ENCODE data around the gene ZBTB38.

The ZBTB38 gene

DNA sequence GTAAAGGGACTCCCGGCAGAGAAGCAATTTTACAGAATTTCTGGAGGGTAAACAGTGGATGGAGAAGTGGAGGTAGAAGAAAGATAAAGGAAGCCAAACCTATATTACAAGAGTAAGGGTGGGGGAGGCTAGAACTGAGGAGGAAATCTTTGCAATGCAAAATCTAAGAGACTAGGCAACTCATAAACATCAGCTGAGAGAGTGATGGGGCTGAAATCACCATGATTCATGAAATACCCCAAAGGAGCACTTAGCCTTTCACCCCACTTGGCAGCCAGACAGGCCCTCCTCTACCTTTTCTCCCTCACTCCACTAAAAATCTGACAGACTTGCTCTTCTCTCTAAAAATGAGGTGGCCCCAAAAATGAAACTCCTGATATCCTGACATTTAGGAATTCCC, 19.5 kb upstream of the ZBTB38 start:
- Histone ChIP-seq H4K5ac (ENCODE audit: low read length) (no peak overlapping the region), H2AK5ac (ENCODE audit: low read length) (no peak overlapping the region), H3K79me1 (ENCODE audit: low read length) (no peaks in the 10 kb centered on the region), H3K4ac (ENCODE audit: low read depth, low read length) (no peak overlapping the region), H3K23ac (ENCODE audit: low read length) (no peak overlapping the region), H3K18ac (ENCODE audit: low read length) (no peak overlapping the region), H3K9ac (ENCODE audit: low read length) (no peak overlapping the region), H3K56ac (ENCODE audit: low read length) (peak overlapping the region; percentile 31), H2BK15ac (replicated peaks; ENCODE audit: low read depth) (no peak overlapping the region), H2BK5ac (ENCODE audit: low read length) (no peak overlapping the region), H3K4me3 (ENCODE audit: low read length) (no peak overlapping the region), H3K36me3 (ENCODE audit: control insufficient read depth, insufficient read depth, low read length) (no peaks in the 10 kb centered on the region), H3K27ac (ENCODE audit: low read depth, low read length) (no peak overlapping the region), H3K79me2 (ENCODE audit: control insufficient read depth, insufficient read depth, low read length) (no peaks in the 10 kb centered on the region), H3K4me2 (ENCODE audit: low read length) (no peak overlapping the region), H3K27me3 (ENCODE audit: insufficient read depth, low read length, poor library complexity) (no peaks in the 10 kb centered on the region), H3K4me1 (ENCODE audit: control insufficient read depth, low read depth, low read length) (peaks cover 4% of the 10 kb centered on the region), H4K8ac (ENCODE audit: low read depth, low read length) (no peak overlapping the region), H2BK120ac (ENCODE audit: low read depth, low read length) (no peak overlapping the region)
- DNase-seq, result no peak
- no CpG with 5 or more reads among the region's 1 CpG for WGBS (ENCODE audit: extremely low coverage, insufficient coverage, low lambda C conversion rate)

- Histone ChIP-seq H3K4me1 (ENCODE audit: control insufficient read depth, low read depth, low read length) (peaks cover 7% of the 10 kb centered on the region), H3K79me1 (ENCODE audit: low read length) (no peaks in the 10 kb centered on the region), H3K56ac (ENCODE audit: low read length) (no peak overlapping the region), H3K23ac (ENCODE audit: low read length) (no peak overlapping the region), H3K79me2 (ENCODE audit: control insufficient read depth, insufficient read depth, low read length) (no peaks in the 10 kb centered on the region), H3K9ac (ENCODE audit: low read length) (no peak overlapping the region), H3K27ac (ENCODE audit: low read depth, low read length) (no peak overlapping the region), H3K4ac (ENCODE audit: low read depth, low read length) (no peak overlapping the region), H3K18ac (ENCODE audit: low read length) (no peak overlapping the region), H4K5ac (ENCODE audit: low read length) (no peak overlapping the region), H3K36me3 (ENCODE audit: control insufficient read depth, insufficient read depth, low read length) (no peaks in the 10 kb centered on the region), H2AK5ac (ENCODE audit: low read length) (no peak overlapping the region), H4K8ac (ENCODE audit: low read depth, low read length) (no peak overlapping the region), H2BK15ac (replicated peaks; ENCODE audit: low read depth) (no peak overlapping the region), H3K27me3 (ENCODE audit: insufficient read depth, low read length, poor library complexity) (no peaks in the 10 kb centered on the region), H2BK5ac (ENCODE audit: low read length) (no peak overlapping the region), H3K4me3 (ENCODE audit: low read length) (no peak overlapping the region), H3K4me2 (ENCODE audit: low read length) (no peak overlapping the region), H2BK120ac (ENCODE audit: low read depth, low read length) (no peak overlapping the region)
- WGBS (ENCODE audit: extremely low coverage, insufficient coverage, low lambda C conversion rate), result no CpG with 5 or more reads among the region's 2 CpGs
- no peak for DNase-seq
Measured at GRCh38 chr3:141349711-141350110, 18.6 kb upstream of the ZBTB38 start.

- Histone ChIP-seq H3K4me3 (ENCODE audit: low read length) (no peak overlapping the region), H4K8ac (ENCODE audit: low read depth, low read length) (no peak overlapping the region), H3K56ac (ENCODE audit: low read length) (no peak overlapping the region), H3K79me2 (ENCODE audit: control insufficient read depth, insufficient read depth, low read length) (no peaks in the 10 kb centered on the region), H3K27me3 (ENCODE audit: insufficient read depth, low read length, poor library complexity) (no peaks in the 10 kb centered on the region), H3K4me1 (ENCODE audit: control insufficient read depth, low read depth, low read length) (peaks cover 7% of the 10 kb centered on the region), H3K9ac (ENCODE audit: low read length) (no peak overlapping the region), H3K18ac (ENCODE audit: low read length) (no peak overlapping the region), H4K5ac (ENCODE audit: low read length) (no peak overlapping the region), H2BK15ac (replicated peaks; ENCODE audit: low read depth) (no peak overlapping the region), H3K4me2 (ENCODE audit: low read length) (no peak overlapping the region), H2BK120ac (ENCODE audit: low read depth, low read length) (no peak overlapping the region), H3K23ac (ENCODE audit: low read length) (no peak overlapping the region), H3K79me1 (ENCODE audit: low read length) (no peaks in the 10 kb centered on the region), H2BK5ac (ENCODE audit: low read length) (no peak overlapping the region), H3K4ac (ENCODE audit: low read depth, low read length) (no peak overlapping the region), H2AK5ac (ENCODE audit: low read length) (no peak overlapping the region), H3K27ac (ENCODE audit: low read depth, low read length) (no peak overlapping the region), H3K36me3 (ENCODE audit: control insufficient read depth, insufficient read depth, low read length) (no peaks in the 10 kb centered on the region)
- 100% methylated on average over 1 of the region's 3 CpGs for WGBS (ENCODE audit: extremely low coverage, insufficient coverage, low lambda C conversion rate)
- no peak for DNase-seq
Measured at GRCh38 chr3:141350666-141351065, 17.6 kb upstream of the ZBTB38 start.

DNA sequence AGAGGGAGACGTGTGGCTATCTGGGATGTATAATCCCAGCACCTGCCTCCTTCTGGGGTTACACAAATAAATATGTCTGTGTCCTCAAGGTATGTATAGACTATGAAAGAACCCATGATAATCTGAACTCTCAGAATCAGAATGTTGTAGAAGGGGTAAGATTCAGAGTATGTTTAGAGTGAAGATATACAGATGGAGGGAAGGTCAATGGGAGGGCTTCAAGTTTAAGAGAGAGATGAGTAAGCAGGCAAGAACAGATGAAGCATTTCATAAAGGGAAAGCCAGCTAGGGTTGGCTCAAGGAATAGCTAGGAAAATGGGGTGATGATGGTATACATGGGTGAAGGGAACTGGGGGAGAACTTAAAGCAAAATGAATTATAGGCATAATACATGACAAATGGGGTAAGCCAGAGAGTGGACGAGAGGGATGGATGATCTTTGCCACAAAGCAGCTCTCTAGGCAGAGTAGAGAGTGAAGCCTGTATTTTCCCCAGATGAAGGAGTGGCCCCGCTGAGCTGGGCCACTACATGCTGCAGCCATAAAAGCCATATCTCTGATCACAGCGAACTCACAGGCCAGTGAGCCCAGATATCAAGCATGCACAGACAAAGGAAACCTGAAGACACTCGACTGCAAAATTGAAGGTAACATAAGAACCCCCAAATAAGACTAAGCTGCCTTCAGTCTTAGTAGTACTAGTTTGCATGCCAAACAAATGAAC, 15.9 kb upstream of the ZBTB38 start:
- H2BK120ac ChIP-seq (ENCODE audit: low read depth, low read length), result no peak overlapping the region
- no peak overlapping the region for H3K4me2 ChIP-seq (ENCODE audit: low read length)
- H3K79me1 ChIP-seq (ENCODE audit: low read length), result no peaks in the 10 kb centered on the region
- no peak for DNase-seq
- no peak overlapping the region for H3K4me3 ChIP-seq (ENCODE audit: low read length)
- H3K27me3 ChIP-seq (ENCODE audit: insufficient read depth, low read length, poor library complexity), result no peaks in the 10 kb centered on the region
- no peak overlapping the region for H3K9ac ChIP-seq (ENCODE audit: low read length)
- H2AK5ac ChIP-seq (ENCODE audit: low read length), result no peak overlapping the region
- H4K5ac ChIP-seq (ENCODE audit: low read length), result no peak overlapping the region
- H3K18ac ChIP-seq (ENCODE audit: low read length), result peak overlapping the region; percentile 15
- no peak overlapping the region for H3K23ac ChIP-seq (ENCODE audit: low read length)
- H3K4ac ChIP-seq (ENCODE audit: low read depth, low read length), result no peak overlapping the region
- H3K27ac ChIP-seq (ENCODE audit: low read depth, low read length), result no peak overlapping the region
- WGBS (ENCODE audit: extremely low coverage, insufficient coverage, low lambda C conversion rate), result no CpG with 5 or more reads among the region's 5 CpGs
- H2BK5ac ChIP-seq (ENCODE audit: low read length), result no peak overlapping the region
- no peak overlapping the region for H4K8ac ChIP-seq (ENCODE audit: low read depth, low read length)
- H3K79me2 ChIP-seq (ENCODE audit: control insufficient read depth, insufficient read depth, low read length), result no peaks in the 10 kb centered on the region
- peak overlapping the region; percentile 86 for H2BK15ac ChIP-seq (replicated peaks; ENCODE audit: low read depth)
- peaks cover 5% of the 10 kb centered on the region for H3K4me1 ChIP-seq (ENCODE audit: control insufficient read depth, low read depth, low read length)
- no peak overlapping the region for H3K56ac ChIP-seq (ENCODE audit: low read length)
- no peaks in the 10 kb centered on the region for H3K36me3 ChIP-seq (ENCODE audit: control insufficient read depth, insufficient read depth, low read length)

DNA sequence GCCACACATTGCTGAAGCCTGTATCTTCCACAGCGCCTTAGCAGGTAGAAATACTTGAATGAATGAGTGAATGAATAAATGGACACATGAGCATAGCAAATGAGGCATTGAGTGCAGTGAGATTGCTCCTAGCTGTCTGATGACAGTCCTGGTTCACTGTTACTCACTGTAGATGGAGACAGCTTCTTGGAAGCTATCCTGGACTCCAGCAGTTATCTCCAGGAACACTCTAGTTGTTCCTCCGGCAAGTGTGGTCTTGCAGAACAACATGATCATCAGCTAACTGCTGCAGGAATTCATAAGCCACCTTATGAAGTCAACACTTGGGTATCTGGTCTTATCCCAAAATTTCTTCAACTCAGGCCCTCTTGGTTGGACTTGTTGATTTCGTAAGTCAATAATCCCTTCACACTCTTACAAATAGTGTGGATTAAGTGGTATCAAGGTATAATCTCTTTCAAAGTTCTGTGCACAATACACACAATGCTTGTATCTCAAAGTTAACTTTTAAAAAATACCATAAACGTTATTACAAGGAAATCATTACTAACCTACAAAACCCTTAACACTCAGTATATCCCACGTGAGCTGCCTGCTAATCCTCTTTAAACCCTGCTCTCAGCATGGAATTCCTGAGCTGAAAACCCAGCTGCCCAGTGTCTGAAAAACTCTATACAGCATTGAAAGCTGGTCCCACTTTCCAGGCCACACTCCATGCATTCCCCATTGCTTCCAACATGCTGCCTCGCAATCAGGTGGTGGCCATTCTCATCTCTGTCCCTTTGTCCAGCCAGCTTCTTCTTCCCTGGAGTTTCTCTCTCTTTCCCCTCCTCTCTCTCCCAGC, 14.4 kb upstream of the ZBTB38 start:
- no peak overlapping the region for H3K4ac ChIP-seq (ENCODE audit: low read depth, low read length)
- H3K27me3 ChIP-seq (ENCODE audit: insufficient read depth, low read length, poor library complexity), result no peaks in the 10 kb centered on the region
- no peaks in the 10 kb centered on the region for H3K79me1 ChIP-seq (ENCODE audit: low read length)
- H4K5ac ChIP-seq (ENCODE audit: low read length), result no peak overlapping the region
- no peak overlapping the region for H4K8ac ChIP-seq (ENCODE audit: low read depth, low read length)
- no peak for DNase-seq
- no peak overlapping the region for H3K9ac ChIP-seq (ENCODE audit: low read length)
- H3K18ac ChIP-seq (ENCODE audit: low read length), result peak overlapping the region; percentile 81
- H2AK5ac ChIP-seq (ENCODE audit: low read length), result no peak overlapping the region
- H3K23ac ChIP-seq (ENCODE audit: low read length), result no peak overlapping the region
- WGBS (ENCODE audit: extremely low coverage, insufficient coverage, low lambda C conversion rate), result 100% methylated on average over 2 of the region's 6 CpGs
- H2BK120ac ChIP-seq (ENCODE audit: low read depth, low read length), result no peak overlapping the region
- peak overlapping the region; percentile 43 for H2BK5ac ChIP-seq (ENCODE audit: low read length)
- peaks cover 5% of the 10 kb centered on the region for H3K4me1 ChIP-seq (ENCODE audit: control insufficient read depth, low read depth, low read length)
- no peak overlapping the region for H3K56ac ChIP-seq (ENCODE audit: low read length)
- no peak overlapping the region for H2BK15ac ChIP-seq (replicated peaks; ENCODE audit: low read depth)
- no peak overlapping the region for H3K4me3 ChIP-seq (ENCODE audit: low read length)
- no peaks in the 10 kb centered on the region for H3K36me3 ChIP-seq (ENCODE audit: control insufficient read depth, insufficient read depth, low read length)
- no peak overlapping the region for H3K27ac ChIP-seq (ENCODE audit: low read depth, low read length)
- H3K79me2 ChIP-seq (ENCODE audit: control insufficient read depth, insufficient read depth, low read length), result no peaks in the 10 kb centered on the region
- H3K4me2 ChIP-seq (ENCODE audit: low read length), result no peak overlapping the region
